NCI-H146 treated with DMSO at 0.1 percent for 48 hours (cell line): ENCODE results near the gene MIOS.

Source experiments
- DNase-seq: peaks from one replicate; lab custom pipeline; 2025; ENCODE audit not compliant: unreplicated experiment; lab: John Stamatoyannopoulos, UW

Gene MIOS

GRCh38 chr7:7566651-7567611 is at the start of gene MIOS:
Gene MIOS, plus strand, starts transcription at chr7:7566884. Its CDS starts 5,592 bp downstream, at chr7:7572476.
- peak; percentile 41 for DNase-seq

- DNase-seq, result no peak
These were observed 48.9 kb upstream of the MIOS start for GRCh38 chr7:7517754-7518153.

GRCh38 chr7:7519056-7519455 is 47.6 kb upstream of the MIOS start:
- no peak for DNase-seq

GRCh38 chr7:7519528-7519927 is 47.2 kb upstream of the MIOS start:
- DNase-seq, result no peak

- peak; percentile 4 for DNase-seq
These were observed 45.4 kb upstream of the MIOS start for GRCh38 chr7:7521259-7521658.

GRCh38 chr7:7522421-7522820 is 44.3 kb upstream of the MIOS start:
- DNase-seq, result no peak

GRCh38 chr7:7524121-7524520 is 42.6 kb upstream of the MIOS start:
- DNase-seq, result no peak

GRCh38 chr7:7526006-7526405 is 40.7 kb upstream of the MIOS start:
- DNase-seq, result no peak

GRCh38 chr7:7527047-7527446 is 39.6 kb upstream of the MIOS start:
- no peak for DNase-seq

- DNase-seq, result peak; percentile 73
These were observed 37.4 kb upstream of the MIOS start for GRCh38 chr7:7529328-7529727.

GRCh38 chr7:7533831-7534430 is 32.8 kb upstream of the MIOS start:
- DNase-seq, result no peak

- DNase-seq, result no peak
These were observed 31.0 kb upstream of the MIOS start, which contains the start of gene COL28A1 for GRCh38 chr7:7535691-7536090. Gene COL28A1, minus strand, starts transcription at chr7:7535873. Its CDS starts 2,998 bp downstream, at chr7:7532875.

GRCh38 chr7:7536396-7537019 is 30.2 kb upstream of the MIOS start:
- no peak for DNase-seq

- no peak for DNase-seq
These were observed 29.0 kb upstream of the MIOS start for GRCh38 chr7:7537711-7538110.

- DNase-seq, result no peak
These were observed 27.5 kb upstream of the MIOS start for GRCh38 chr7:7539152-7539551.

- no peak for DNase-seq
These were observed 27.0 kb upstream of the MIOS start for GRCh38 chr7:7539711-7540110.

GRCh38 chr7:7542251-7542835 is 24.3 kb upstream of the MIOS start:
- no peak for DNase-seq

GRCh38 chr7:7548407-7548806 is 18.3 kb upstream of the MIOS start:
- no peak for DNase-seq

GRCh38 chr7:7550663-7551062 is 16.0 kb upstream of the MIOS start:
- DNase-seq, result no peak

GRCh38 chr7:7552199-7552598 is 14.5 kb upstream of the MIOS start:
- no peak for DNase-seq

GRCh38 chr7:7553386-7553785 is 13.3 kb upstream of the MIOS start:
- DNase-seq, result no peak
